ENCODE results near the gene DHX9.

GRCh38 chr1:182888736-182889531 lies 49.8 kb downstream of the DHX9 start:
- no peak for TF ChIP-seq CTCF (conservative IDR thresholded peaks at IDR 0.05; ENCODE audit: low read depth, low read length)
- no peak for TF ChIP-seq EZH2 (IDR thresholded peaks at IDR 0.05; ENCODE audit: borderline replicate concordance, low read depth, low read length, poor library complexity, severe bottlenecking)
